ENCODE data around the gene EPB41L1.

DNA sequence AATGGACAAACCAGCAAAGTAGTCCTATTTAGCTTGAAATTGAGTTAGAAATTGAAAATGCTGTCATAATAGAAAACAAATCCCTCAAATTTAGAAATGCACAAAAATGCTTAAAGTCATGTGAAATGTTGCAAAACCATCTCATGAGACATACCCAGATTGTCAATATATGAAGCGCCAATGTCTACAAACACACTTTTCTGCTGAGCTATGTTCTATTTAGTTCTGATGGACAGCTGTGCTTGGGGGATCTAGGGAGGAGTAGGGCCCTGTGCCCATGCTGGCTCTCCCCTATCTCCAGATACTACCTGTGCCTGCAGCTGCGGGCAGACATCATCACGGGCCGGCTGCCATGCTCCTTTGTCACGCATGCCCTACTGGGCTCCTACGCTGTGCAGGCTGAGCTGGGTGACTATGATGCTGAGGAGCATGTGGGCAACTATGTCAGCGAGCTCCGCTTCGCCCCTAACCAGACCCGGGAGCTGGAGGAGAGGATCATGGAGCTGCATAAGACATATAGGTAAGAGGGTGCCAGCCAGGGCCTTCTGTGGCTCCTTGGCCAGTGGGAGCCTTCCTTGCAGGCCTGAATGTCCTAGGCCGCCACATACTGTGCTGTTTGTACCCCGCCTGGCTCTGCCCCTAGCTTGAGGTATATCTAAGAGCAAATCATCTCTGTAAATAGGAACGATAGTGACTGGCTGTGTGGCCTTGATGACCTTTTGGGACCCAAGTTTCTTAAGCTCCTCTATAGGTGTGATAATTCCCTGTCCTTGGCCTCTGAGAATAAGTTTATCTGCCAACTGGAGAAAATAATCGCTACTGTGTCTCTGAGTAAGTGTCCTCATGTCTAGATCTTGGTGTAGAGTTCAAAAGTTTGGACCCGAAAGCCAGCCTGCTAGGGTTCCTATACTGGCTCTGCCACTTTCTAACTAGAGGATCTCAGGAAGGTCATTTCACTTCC is 30.6 kb downstream of the EPB41L1 start:
- TF ChIP-seq EZH2 (IDR thresholded peaks at IDR 0.05; ENCODE audit: borderline replicate concordance, low read depth, low read length, severe bottlenecking): no peak
- no peak for TF ChIP-seq CTCF (IDR thresholded peaks at IDR 0.05; ENCODE audit: borderline replicate concordance, extremely low read depth, low read length, poor library complexity, severe bottlenecking)

Measured in DND-41 (cell line).